ENCODE results near the gene ZNF362. TPM values are rescaled to one million over a fixed set of nuclear protein-coding genes. Genes with fewer than 3 reads are reported as not detected.
A peak's percentile ranks its signal among the peaks of the same experiment; 100 is the strongest.

The ZNF362 gene
- total RNA-seq, 2 donors from 2014 or later, result 27.4 to 41.5 TPM

DNA sequence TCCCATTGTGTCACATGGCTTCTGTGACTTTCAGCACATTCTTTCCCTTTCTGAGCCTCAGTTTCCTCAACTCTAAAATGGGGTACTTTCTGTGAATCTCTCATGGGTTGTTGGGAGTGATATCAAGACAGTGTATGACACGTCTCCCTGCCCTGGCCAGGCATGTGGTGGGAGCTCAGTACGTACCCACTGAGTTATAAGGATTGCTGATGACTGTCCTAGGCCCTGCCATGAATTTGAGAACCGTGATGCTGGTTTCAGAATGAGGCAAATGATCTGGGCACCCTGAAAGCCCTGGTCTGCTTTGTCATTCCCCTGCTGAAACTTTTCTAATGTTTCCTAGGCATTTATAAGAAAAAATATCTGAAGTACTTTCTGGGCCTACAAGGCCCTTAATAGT lies 3.6 kb downstream of the ZNF362 start:
- H3K4me3 ChIP-seq (ENCODE audit: low read length), result peak overlapping the region; percentile 96
- TF ChIP-seq, protein P1, sequence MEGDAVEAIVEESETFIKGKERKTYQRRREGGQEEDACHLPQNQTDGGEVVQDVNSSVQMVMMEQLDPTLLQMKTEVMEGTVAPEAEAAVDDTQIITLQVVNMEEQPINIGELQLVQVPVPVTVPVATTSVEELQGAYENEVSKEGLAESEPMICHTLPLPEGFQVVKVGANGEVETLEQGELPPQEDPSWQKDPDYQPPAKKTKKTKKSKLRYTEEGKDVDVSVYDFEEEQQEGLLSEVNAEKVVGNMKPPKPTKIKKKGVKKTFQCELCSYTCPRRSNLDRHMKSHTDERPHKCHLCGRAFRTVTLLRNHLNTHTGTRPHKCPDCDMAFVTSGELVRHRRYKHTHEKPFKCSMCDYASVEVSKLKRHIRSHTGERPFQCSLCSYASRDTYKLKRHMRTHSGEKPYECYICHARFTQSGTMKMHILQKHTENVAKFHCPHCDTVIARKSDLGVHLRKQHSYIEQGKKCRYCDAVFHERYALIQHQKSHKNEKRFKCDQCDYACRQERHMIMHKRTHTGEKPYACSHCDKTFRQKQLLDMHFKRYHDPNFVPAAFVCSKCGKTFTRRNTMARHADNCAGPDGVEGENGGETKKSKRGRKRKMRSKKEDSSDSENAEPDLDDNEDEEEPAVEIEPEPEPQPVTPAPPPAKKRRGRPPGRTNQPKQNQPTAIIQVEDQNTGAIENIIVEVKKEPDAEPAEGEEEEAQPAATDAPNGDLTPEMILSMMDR (conservative IDR thresholded peaks at IDR 0.05), result no peak
- Mint-ChIP-seq H3K4me1 (peaks cover 36% of the 10 kb centered on the region), H3K27ac (no peak overlapping the region), H3K9me3 (no peaks in the 10 kb centered on the region), H3K4me3 (no peak overlapping the region), H3K27me3 (ENCODE audit: insufficient read depth) (no peaks in the 10 kb centered on the region), H3K36me3 (ENCODE audit: low read depth) (peaks cover 15% of the 10 kb centered on the region)
- H3K27me3 ChIP-seq (ENCODE audit: control insufficient read depth, insufficient read depth, low read length, poor library complexity, severe bottlenecking), result no peaks in the 10 kb centered on the region
- H3K36me3 ChIP-seq (ENCODE audit: control insufficient read depth, insufficient read depth, low read length), result peaks cover 5% of the 10 kb centered on the region
- H3K4me1 ChIP-seq (ENCODE audit: control insufficient read depth, insufficient read depth, low read length), result peaks cover 23% of the 10 kb centered on the region
- no peak overlapping the region for H3K27ac ChIP-seq (ENCODE audit: low read depth, low read length)
- WGBS, 2 experiments (ENCODE audit: insufficient coverage in 1 of 2, insufficient read length in 1 of 2), result 94 to 100% methylated on average over 3 of the region's 3 CpGs
- no peak overlapping the region for H3K9ac ChIP-seq (ENCODE audit: extremely low read depth, low read length, poor library complexity, severe bottlenecking)
- DNase-seq, result no peak
- no peaks in the 10 kb centered on the region for H3K9me3 ChIP-seq (ENCODE audit: control insufficient read depth, low read length)

- Histone ChIP-seq H3K4me3 (ENCODE audit: low read length) (no peak overlapping the region), H3K27me3 (ENCODE audit: control insufficient read depth, insufficient read depth, low read length, poor library complexity, severe bottlenecking) (no peaks in the 10 kb centered on the region), H3K9me3 (ENCODE audit: control insufficient read depth, low read length) (no peaks in the 10 kb centered on the region), H3K36me3 (ENCODE audit: control insufficient read depth, insufficient read depth, low read length) (peaks cover 5% of the 10 kb centered on the region), H3K27ac (ENCODE audit: low read depth, low read length) (peak overlapping the region; percentile 92), H3K4me1 (ENCODE audit: control insufficient read depth, insufficient read depth, low read length) (peaks cover 23% of the 10 kb centered on the region), H3K9ac (ENCODE audit: extremely low read depth, low read length, poor library complexity, severe bottlenecking) (no peak overlapping the region)
- H3K4me3 Mint-ChIP-seq, result no peak overlapping the region
- 95 to 97% methylated on average over 4 to 5 of the region's 5 CpGs for WGBS, 2 experiments (ENCODE audit: insufficient coverage in 1 of 2, insufficient read length in 1 of 2)
- H3K9me3 Mint-ChIP-seq, result no peaks in the 10 kb centered on the region
- TF ChIP-seq, protein P1 (conservative IDR thresholded peaks at IDR 0.05), result no peak
- H3K27ac Mint-ChIP-seq, result peak overlapping the region; percentile 31
- H3K27me3 Mint-ChIP-seq (ENCODE audit: insufficient read depth), result no peaks in the 10 kb centered on the region
- DNase-seq, result no peak
- peaks cover 15% of the 10 kb centered on the region for H3K36me3 Mint-ChIP-seq (ENCODE audit: low read depth)
- H3K4me1 Mint-ChIP-seq, result peaks cover 36% of the 10 kb centered on the region
Measured at GRCh38 chr1:33260439-33260838, 4.1 kb downstream of the ZNF362 start.

DNA sequence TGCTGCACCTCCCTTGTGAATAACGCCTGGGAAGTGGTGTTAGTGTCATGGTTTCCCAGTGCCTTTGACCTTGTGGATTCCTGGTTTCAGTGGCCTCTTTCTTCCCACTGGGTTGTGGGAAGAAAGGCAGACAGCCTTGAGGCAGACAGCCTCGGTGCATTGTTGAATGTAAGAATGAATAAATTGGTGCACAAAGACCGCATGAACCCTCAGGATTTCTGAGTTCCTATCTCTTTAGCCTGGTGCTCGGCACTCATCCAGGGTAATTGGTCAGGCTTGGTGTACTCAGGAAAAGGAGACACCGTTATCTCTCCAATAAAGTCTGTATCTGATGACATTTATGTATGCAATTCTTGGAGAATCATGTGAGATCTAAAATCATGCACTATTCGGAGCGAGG lies 5.1 kb downstream of the ZNF362 start:
- Histone ChIP-seq H3K27ac (ENCODE audit: low read depth, low read length) (peak overlapping the region; percentile 92), H3K27me3 (ENCODE audit: control insufficient read depth, insufficient read depth, low read length, poor library complexity, severe bottlenecking) (no peaks in the 10 kb centered on the region), H3K9ac (ENCODE audit: extremely low read depth, low read length, poor library complexity, severe bottlenecking) (no peak overlapping the region), H3K4me1 (ENCODE audit: control insufficient read depth, insufficient read depth, low read length) (peaks cover 23% of the 10 kb centered on the region), H3K4me3 (ENCODE audit: low read length) (no peak overlapping the region), H3K9me3 (ENCODE audit: control insufficient read depth, low read length) (no peaks in the 10 kb centered on the region), H3K36me3 (ENCODE audit: control insufficient read depth, insufficient read depth, low read length) (peaks cover 5% of the 10 kb centered on the region)
- WGBS, 2 experiments (ENCODE audit: insufficient coverage in 1 of 2, insufficient read length in 1 of 2), result 84 to 86% methylated on average over 7 of the region's 7 CpGs
- Mint-ChIP-seq H3K27me3 (ENCODE audit: insufficient read depth) (no peaks in the 10 kb centered on the region), H3K36me3 (ENCODE audit: low read depth) (peaks cover 15% of the 10 kb centered on the region), H3K4me3 (no peak overlapping the region), H3K4me1 (peaks cover 36% of the 10 kb centered on the region), H3K27ac (no peak overlapping the region), H3K9me3 (no peaks in the 10 kb centered on the region)
- DNase-seq, result no peak
- TF ChIP-seq, protein P1 (conservative IDR thresholded peaks at IDR 0.05), result no peak
